Effector memory CD8-positive, alpha-beta T cell (primary cell): ENCODE results near the gene PRRT2.

Experiments used
- ATAC-seq: fragments of 150-1000 bp; cut with Tn5 transposase; replicated peaks from 2 replicates; pipeline ENCODE4 v1.10.0; 2021; ENCODE audit warnings: mild to moderate bottlenecking, moderate library complexity
- DNase-seq, 3 experiments: peaks; one replicate each; pipeline ENCODE4 v3.0.0; 2021
- H3K27ac Mint-ChIP-seq, 2 donors: one replicate each; pipeline ENCODE4 v1.8.0; 2022; ENCODE audit warnings: mild to moderate bottlenecking in 2 of 2, mixed read lengths in 2 of 2, moderate library complexity in 2 of 2
- H3K27me3 Mint-ChIP-seq, 2 donors: one replicate each; pipeline ENCODE4 v1.8.0; 2022; ENCODE audit warnings: mixed read lengths in 2 of 2
- H3K36me3 Mint-ChIP-seq: one replicate; pipeline ENCODE4 v1.8.0; 2022; ENCODE audit warnings: mild to moderate bottlenecking, moderate library complexity, mixed read lengths; ENCODE audit not compliant: insufficient read depth
- H3K4me1 Mint-ChIP-seq, 2 donors: one replicate each; pipeline ENCODE4 v1.8.0; 2022; ENCODE audit warnings: low read depth in 2 of 2, mixed read lengths in 2 of 2
- H3K4me3 Mint-ChIP-seq, 2 donors: one replicate each; pipeline ENCODE4 v1.8.0; 2022; ENCODE audit warnings: mild to moderate bottlenecking in 2 of 2, mixed read lengths in 2 of 2, moderate library complexity in 2 of 2
- H3K9me3 Mint-ChIP-seq, 2 donors: one replicate each; pipeline ENCODE4 v1.8.0; 2022; ENCODE audit warnings: mixed read lengths in 2 of 2

PRRT2 gene

GRCh38 chr16:29840240-29840639 is 28.2 kb downstream of the PRRT2 start:
- Mint-ChIP-seq H3K4me3 (no peak overlapping the region), H3K36me3 (peaks cover 60% of the 10 kb centered on the region), H3K27ac (peak overlapping the region in 1 of 2 donors; percentile 33), H3K9me3 (no peaks in the 10 kb centered on the region), H3K4me1 (peaks cover 0 to 3% of the 10 kb centered on the region in 2 donors), H3K27me3 (no peaks in the 10 kb centered on the region)
- no peak for ATAC-seq
- no peak for DNase-seq

DNA sequence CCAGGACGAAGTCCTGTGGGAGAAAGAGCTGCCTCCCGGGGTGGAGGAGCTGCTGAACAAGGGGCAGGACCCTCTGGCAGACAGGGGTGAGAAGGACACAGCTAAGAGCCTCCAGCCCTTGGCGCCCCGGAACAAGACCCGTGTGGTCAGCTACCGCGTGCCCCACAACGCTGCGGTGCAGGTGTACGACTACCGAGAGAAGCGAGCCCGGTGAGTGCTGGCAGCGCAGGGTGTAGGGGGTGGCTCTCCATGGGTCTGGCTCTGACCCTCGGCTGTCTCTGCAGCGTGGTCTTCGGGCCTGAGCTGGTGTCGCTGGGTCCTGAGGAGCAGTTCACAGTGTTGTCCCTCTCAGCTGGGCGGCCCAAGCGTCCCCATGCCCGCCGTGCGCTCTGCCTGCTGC is 29.6 kb downstream of the PRRT2 start:
- no peaks in the 10 kb centered on the region for H3K27me3 Mint-ChIP-seq
- H3K36me3 Mint-ChIP-seq: peaks cover 58% of the 10 kb centered on the region
- no peak for ATAC-seq
- peak overlapping the region in 1 of 2 donors; percentile 33 for H3K27ac Mint-ChIP-seq
- H3K9me3 Mint-ChIP-seq: no peaks in the 10 kb centered on the region
- no peak overlapping the region for H3K4me3 Mint-ChIP-seq
- peaks cover 0 to 5% of the 10 kb centered on the region in 2 donors for H3K4me1 Mint-ChIP-seq
- no peak for DNase-seq

DNA sequence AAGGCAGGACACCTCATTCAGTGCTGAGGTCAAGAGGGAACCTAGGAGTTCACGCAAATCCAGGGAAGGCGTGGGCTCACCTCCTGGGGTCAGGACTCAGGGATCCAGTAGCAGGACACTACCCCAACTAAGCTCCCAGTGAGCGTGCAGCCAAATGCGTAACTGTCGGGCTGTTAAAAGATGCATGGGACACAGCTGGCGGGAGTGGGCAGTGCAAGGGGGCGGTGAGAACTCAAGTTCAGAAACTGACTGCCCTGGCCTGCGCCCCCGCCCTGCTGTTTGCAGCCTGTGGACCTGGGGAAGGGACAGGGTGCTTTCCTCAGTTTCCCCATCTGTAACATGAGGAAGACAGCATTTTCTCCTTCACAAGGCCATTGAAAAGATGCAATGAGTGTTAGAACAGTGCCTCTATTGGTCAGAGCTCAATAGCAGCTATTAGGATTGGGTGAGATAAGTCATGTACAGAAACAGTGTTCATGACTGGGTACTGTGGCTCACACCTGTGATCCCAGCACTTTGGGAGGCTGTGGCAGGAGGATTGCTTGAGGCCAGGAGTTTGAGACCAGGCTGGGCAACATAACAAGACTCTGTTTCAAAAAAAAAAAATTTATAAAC is 30.8 kb downstream of the PRRT2 start:
- no peak for ATAC-seq
- DNase-seq: no peak
- Mint-ChIP-seq H3K4me3 (no peak overlapping the region), H3K36me3 (peaks cover 60% of the 10 kb centered on the region), H3K27me3 (no peaks in the 10 kb centered on the region), H3K9me3 (no peaks in the 10 kb centered on the region), H3K4me1 (peaks cover 0 to 4% of the 10 kb centered on the region in 2 donors), H3K27ac (no peak overlapping the region)

DNA sequence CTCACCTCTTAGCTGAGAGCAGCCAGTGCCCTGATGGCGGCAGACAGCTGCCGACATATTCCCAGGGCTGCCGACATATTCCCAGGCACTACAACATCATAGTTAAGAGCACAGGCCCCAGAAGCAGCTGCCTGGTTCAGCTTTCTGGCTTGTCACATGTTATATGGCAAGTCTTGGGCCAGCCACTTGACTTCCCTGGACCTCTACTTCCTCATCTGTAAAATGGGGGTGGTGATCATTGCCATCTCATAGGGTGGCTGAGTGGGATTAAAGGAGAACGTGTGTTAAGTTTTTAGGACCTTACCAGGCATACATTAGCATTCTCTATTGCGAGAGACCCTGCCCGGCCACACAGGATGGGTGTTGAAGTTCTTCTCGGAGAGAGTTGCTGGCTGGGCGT is 31.9 kb downstream of the PRRT2 start:
- Mint-ChIP-seq H3K9me3 (no peaks in the 10 kb centered on the region), H3K27ac (no peak overlapping the region), H3K36me3 (peaks cover 67% of the 10 kb centered on the region), H3K4me1 (peaks cover 3 to 6% of the 10 kb centered on the region in 2 donors), H3K27me3 (no peaks in the 10 kb centered on the region), H3K4me3 (no peak overlapping the region)
- no peak for ATAC-seq
- DNase-seq: no peak

DNA sequence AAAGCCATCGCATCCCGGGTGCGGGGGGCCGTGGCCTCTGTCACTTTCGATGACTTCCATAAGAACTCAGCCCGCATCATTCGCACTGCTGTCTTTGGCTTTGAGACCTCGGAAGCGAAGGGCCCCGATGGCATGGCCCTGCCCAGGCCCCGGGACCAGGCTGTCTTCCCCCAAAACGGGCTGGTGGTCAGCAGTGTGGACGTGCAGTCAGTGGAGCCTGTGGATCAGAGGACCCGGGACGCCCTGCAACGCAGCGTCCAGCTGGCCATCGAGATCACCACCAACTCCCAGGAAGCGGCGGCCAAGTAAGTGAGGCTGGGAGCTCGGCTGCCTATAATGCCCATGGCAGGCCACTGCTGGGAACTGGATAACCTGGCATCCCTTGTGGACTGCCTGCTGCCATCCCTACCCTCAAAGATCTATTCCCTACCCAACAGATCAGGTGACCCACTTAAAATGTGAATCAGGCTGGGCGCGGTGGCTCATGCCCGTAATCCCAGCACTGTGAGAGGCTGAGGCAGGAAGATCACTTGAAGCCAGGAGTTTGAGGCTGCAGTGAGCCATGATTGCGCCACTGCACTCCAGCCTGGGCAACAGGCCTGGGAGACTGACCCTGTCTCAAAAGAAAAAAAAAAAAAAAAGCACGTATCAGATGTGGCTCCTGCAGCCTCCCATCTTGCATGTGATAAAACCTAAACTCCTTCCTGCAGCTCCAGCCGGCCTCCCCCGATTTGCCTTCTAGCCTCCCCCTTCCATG is 32.8 kb downstream of the PRRT2 start:
- Mint-ChIP-seq H3K27me3 (no peaks in the 10 kb centered on the region), H3K36me3 (peaks cover 68% of the 10 kb centered on the region), H3K27ac (peak overlapping the region in 1 of 2 donors; percentile 53), H3K9me3 (no peaks in the 10 kb centered on the region), H3K4me3 (peak overlapping the region in 1 of 2 donors; percentile 2), H3K4me1 (peaks cover 3 to 6% of the 10 kb centered on the region in 2 donors)
- DNase-seq (no peak), ATAC-seq (no peak)

- H3K4me3 Mint-ChIP-seq: peak overlapping the region in 1 of 2 donors; percentile 2
- no peaks in the 10 kb centered on the region for H3K27me3 Mint-ChIP-seq
- no peak for ATAC-seq
- peak overlapping the region; percentile 2 to 53 for H3K27ac Mint-ChIP-seq
- DNase-seq: no peak
- H3K4me1 Mint-ChIP-seq: peaks cover 3 to 6% of the 10 kb centered on the region in 2 donors
- H3K36me3 Mint-ChIP-seq: peaks cover 60% of the 10 kb centered on the region
- H3K9me3 Mint-ChIP-seq: no peaks in the 10 kb centered on the region
Measured at GRCh38 chr16:29845656-29846055, 33.7 kb downstream of the PRRT2 start.

GRCh38 chr16:29848420-29849297 is 36.7 kb downstream of the PRRT2 start:
- Mint-ChIP-seq H3K27me3 (no peaks in the 10 kb centered on the region), H3K9me3 (no peaks in the 10 kb centered on the region), H3K4me1 (peaks cover 3 to 6% of the 10 kb centered on the region in 2 donors), H3K27ac (peak overlapping the region; percentile 36 to 78), H3K36me3 (peaks cover 39% of the 10 kb centered on the region), H3K4me3 (no peak overlapping the region)
- ATAC-seq (peak; percentile 98), DNase-seq (peak; percentile 75 to 78 (median 76))

DNA sequence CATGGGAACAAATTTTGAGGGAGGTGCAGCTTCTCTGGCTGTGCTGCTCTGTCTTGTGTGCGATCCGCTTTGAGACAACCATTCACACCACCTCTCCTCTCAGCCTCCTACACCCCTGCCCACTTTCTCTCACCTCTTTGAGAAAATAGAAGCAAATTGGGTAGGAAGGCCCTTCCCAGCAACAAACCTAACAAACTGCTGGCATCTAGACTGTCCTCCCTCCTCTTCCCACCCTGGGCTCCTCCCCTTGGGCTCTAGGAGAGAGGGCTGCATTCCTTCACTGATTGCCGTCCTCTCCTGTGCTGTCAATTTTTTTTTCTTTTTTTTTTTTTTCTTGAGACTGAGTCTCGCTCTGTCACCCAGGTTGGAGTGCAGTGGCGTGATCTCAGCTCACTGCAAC is 37.5 kb downstream of the PRRT2 start:
- no peak for DNase-seq
- peaks cover 42% of the 10 kb centered on the region for H3K36me3 Mint-ChIP-seq

DNA sequence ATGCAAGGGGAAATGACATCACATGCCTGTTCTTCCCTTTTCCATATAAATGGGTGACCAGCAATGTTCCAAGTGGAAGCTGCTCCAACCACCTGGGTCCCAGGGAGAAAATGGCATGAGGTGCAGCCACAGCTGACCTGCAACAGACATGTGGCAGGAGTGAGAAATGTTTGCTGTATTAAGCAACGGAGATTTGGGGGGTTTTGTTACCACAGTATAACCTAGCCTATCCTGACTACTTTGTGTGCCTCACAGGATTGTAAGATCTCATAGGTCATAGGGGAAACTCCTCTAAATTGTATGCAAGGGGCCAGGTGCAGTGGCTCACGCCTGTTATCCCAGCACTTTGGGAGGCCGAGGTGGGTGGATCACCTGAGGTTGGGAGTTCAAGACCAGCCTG is 39.0 kb downstream of the PRRT2 start:
- Mint-ChIP-seq H3K27ac (peak overlapping the region in 1 of 2 donors; percentile 36), H3K4me1 (peaks cover 2 to 3% of the 10 kb centered on the region in 2 donors), H3K27me3 (no peaks in the 10 kb centered on the region), H3K4me3 (no peak overlapping the region), H3K36me3 (peaks cover 36% of the 10 kb centered on the region), H3K9me3 (no peaks in the 10 kb centered on the region)
- ATAC-seq (no peak), DNase-seq (no peak)

More for the DNA sequence above, 37.5 kb downstream of the PRRT2 start:
- no peaks in the 10 kb centered on the region for H3K9me3 Mint-ChIP-seq
- no peak overlapping the region for H3K4me3 Mint-ChIP-seq
- ATAC-seq: no peak
- peaks cover 3 to 6% of the 10 kb centered on the region in 2 donors for H3K4me1 Mint-ChIP-seq
- H3K27ac Mint-ChIP-seq: peak overlapping the region in 1 of 2 donors; percentile 36
- no peaks in the 10 kb centered on the region for H3K27me3 Mint-ChIP-seq

GRCh38 chr16:29852654-29853053 is 40.7 kb downstream of the PRRT2 start:
- H3K4me1 Mint-ChIP-seq: peaks cover 2 to 3% of the 10 kb centered on the region in 2 donors
- DNase-seq (no peak), ATAC-seq (no peak)
- H3K4me3 Mint-ChIP-seq: no peak overlapping the region
- peaks cover 21% of the 10 kb centered on the region for H3K36me3 Mint-ChIP-seq
- H3K9me3 Mint-ChIP-seq: no peaks in the 10 kb centered on the region
- H3K27ac Mint-ChIP-seq: no peak overlapping the region
- H3K27me3 Mint-ChIP-seq: no peaks in the 10 kb centered on the region

- no peak overlapping the region for H3K4me3 Mint-ChIP-seq
- H3K36me3 Mint-ChIP-seq: peaks cover 10% of the 10 kb centered on the region
- no peak for DNase-seq
- no peaks in the 10 kb centered on the region for H3K27me3 Mint-ChIP-seq
- H3K27ac Mint-ChIP-seq: no peak overlapping the region
- H3K9me3 Mint-ChIP-seq: no peaks in the 10 kb centered on the region
- ATAC-seq: no peak
- H3K4me1 Mint-ChIP-seq: peaks cover 0 to 1% of the 10 kb centered on the region in 2 donors
Measured at GRCh38 chr16:29854520-29855100, 42.6 kb downstream of the PRRT2 start.

DNA sequence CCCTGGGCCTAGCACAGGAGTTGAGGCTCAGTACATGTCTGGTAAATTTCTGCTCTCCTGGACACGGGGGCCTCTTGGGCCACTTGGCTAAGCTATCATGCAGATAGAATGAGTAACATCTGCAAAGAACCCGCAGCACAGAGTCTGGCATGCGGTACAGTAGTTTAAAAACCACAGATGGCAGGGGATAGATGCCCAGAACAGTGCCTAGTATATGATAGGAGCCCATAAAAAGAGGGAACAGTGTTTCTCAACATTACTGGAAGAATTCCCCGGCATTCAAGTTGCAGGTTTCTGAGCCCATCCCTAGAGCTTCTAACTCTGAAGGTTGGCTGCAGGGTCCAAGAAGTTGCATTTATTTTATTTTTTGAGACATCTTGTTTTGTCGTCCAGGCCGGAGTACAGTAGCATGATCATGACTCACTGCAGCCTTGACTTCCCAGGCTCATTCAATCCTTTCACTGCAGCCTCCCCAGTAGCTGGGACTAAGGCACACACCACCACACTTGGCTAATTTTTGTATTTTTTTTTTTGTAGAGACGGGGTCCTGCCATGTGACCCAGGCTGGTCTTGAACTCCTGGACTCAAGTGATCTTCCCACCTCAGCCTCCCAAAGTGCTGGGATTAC is 45.3 kb downstream of the PRRT2 start:
- no peak for DNase-seq
- Mint-ChIP-seq H3K4me3 (no peak overlapping the region), H3K27me3 (no peaks in the 10 kb centered on the region), H3K4me1 (peaks cover 12 to 16% of the 10 kb centered on the region in 2 donors), H3K36me3 (peaks cover 18% of the 10 kb centered on the region), H3K9me3 (no peaks in the 10 kb centered on the region), H3K27ac (peak overlapping the region; percentile 44 to 49)
- no peak for ATAC-seq
